ENCODE measurements around the gene PAK1.

The PAK1 gene

DNA sequence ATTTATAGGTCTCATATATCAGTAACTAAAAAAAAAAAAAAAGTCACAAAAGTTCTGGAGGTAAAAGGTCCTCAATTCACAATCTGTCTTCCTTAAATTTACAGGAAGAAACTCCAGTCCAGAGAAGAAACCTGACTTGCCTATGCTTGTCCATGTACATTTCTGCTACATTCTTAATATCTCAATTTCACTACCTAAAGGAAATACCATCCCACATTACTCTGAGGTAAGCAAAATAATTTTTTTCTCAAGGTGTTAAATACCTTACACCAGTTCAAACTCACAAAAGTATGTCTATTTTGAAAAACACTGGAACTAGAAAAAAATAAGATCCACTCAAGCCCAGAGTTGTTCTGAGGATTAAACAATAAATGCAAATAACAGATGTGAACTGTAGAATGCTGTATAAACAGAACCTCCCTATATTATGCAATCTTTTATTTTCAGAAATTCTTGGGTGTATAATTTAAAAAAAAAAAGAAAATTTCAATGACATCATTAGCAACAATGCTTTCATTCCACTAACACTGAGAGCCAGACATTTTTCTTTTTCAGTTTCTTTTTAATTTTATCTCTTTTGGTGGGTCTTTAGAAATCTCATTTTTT lies 122.5 kb downstream of the PAK1 start:
- H3K27me3 ChIP-seq (ENCODE audit: insufficient read depth, poor library complexity, severe bottlenecking): no peaks in the 10 kb centered on the region
- DNase-seq (ENCODE audit: low read depth in 1 of 2, low spot score in 1 of 2): no peak
- H3K4me3 ChIP-seq (replicated peaks; ENCODE audit: insufficient read depth, low read length): no peak overlapping the region
- no peak overlapping the region for H3K27ac ChIP-seq (replicated peaks)
- TF ChIP-seq, protein P1, sequence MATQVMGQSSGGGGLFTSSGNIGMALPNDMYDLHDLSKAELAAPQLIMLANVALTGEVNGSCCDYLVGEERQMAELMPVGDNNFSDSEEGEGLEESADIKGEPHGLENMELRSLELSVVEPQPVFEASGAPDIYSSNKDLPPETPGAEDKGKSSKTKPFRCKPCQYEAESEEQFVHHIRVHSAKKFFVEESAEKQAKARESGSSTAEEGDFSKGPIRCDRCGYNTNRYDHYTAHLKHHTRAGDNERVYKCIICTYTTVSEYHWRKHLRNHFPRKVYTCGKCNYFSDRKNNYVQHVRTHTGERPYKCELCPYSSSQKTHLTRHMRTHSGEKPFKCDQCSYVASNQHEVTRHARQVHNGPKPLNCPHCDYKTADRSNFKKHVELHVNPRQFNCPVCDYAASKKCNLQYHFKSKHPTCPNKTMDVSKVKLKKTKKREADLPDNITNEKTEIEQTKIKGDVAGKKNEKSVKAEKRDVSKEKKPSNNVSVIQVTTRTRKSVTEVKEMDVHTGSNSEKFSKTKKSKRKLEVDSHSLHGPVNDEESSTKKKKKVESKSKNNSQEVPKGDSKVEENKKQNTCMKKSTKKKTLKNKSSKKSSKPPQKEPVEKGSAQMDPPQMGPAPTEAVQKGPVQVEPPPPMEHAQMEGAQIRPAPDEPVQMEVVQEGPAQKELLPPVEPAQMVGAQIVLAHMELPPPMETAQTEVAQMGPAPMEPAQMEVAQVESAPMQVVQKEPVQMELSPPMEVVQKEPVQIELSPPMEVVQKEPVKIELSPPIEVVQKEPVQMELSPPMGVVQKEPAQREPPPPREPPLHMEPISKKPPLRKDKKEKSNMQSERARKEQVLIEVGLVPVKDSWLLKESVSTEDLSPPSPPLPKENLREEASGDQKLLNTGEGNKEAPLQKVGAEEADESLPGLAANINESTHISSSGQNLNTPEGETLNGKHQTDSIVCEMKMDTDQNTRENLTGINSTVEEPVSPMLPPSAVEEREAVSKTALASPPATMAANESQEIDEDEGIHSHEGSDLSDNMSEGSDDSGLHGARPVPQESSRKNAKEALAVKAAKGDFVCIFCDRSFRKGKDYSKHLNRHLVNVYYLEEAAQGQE (IDR thresholded peaks at IDR 0.05; ENCODE audit: insufficient replicate concordance, low read depth): no peak
- TF ChIP-seq SPI1 (IDR thresholded peaks at IDR 0.05; ENCODE audit: borderline replicate concordance, low read depth) (no peak), GABPA (IDR thresholded peaks at IDR 0.05; ENCODE audit: low read depth) (no peak)

DNA sequence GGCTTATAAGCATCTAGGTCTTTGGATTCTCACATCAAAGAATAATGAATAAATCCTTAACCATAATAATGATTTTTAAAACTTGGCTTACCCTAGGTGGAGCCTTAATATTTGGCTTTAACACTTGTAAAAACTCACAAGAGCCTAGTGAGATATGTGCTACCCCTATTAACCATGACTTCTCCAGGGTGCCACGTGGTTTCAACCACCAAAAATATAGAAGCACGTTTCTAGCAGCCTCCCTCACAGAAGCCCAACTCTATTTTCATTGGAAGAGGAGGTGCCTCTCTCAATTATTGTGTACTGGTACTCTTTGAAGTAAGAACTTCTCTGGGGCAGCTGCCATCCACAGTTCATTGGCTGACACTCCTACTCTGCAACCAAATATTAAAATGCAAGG lies 125.9 kb downstream of the PAK1 start:
- Histone ChIP-seq H3K4me3 (replicated peaks; ENCODE audit: insufficient read depth, low read length) (no peak overlapping the region), H3K27ac (replicated peaks) (no peak overlapping the region), H3K27me3 (ENCODE audit: insufficient read depth, poor library complexity, severe bottlenecking) (no peaks in the 10 kb centered on the region)
- DNase-seq (ENCODE audit: low read depth in 1 of 2, low spot score in 1 of 2): no peak
- TF ChIP-seq, protein P1 (IDR thresholded peaks at IDR 0.05; ENCODE audit: insufficient replicate concordance, low read depth): no peak
- TF ChIP-seq SPI1 (IDR thresholded peaks at IDR 0.05; ENCODE audit: borderline replicate concordance, low read depth) (no peak), GABPA (IDR thresholded peaks at IDR 0.05; ENCODE audit: low read depth) (no peak)
- TF ChIP-seq, protein P2, sequence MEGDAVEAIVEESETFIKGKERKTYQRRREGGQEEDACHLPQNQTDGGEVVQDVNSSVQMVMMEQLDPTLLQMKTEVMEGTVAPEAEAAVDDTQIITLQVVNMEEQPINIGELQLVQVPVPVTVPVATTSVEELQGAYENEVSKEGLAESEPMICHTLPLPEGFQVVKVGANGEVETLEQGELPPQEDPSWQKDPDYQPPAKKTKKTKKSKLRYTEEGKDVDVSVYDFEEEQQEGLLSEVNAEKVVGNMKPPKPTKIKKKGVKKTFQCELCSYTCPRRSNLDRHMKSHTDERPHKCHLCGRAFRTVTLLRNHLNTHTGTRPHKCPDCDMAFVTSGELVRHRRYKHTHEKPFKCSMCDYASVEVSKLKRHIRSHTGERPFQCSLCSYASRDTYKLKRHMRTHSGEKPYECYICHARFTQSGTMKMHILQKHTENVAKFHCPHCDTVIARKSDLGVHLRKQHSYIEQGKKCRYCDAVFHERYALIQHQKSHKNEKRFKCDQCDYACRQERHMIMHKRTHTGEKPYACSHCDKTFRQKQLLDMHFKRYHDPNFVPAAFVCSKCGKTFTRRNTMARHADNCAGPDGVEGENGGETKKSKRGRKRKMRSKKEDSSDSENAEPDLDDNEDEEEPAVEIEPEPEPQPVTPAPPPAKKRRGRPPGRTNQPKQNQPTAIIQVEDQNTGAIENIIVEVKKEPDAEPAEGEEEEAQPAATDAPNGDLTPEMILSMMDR (IDR thresholded peaks at IDR 0.05; ENCODE audit: insufficient read depth, low read length): no peak

DNA sequence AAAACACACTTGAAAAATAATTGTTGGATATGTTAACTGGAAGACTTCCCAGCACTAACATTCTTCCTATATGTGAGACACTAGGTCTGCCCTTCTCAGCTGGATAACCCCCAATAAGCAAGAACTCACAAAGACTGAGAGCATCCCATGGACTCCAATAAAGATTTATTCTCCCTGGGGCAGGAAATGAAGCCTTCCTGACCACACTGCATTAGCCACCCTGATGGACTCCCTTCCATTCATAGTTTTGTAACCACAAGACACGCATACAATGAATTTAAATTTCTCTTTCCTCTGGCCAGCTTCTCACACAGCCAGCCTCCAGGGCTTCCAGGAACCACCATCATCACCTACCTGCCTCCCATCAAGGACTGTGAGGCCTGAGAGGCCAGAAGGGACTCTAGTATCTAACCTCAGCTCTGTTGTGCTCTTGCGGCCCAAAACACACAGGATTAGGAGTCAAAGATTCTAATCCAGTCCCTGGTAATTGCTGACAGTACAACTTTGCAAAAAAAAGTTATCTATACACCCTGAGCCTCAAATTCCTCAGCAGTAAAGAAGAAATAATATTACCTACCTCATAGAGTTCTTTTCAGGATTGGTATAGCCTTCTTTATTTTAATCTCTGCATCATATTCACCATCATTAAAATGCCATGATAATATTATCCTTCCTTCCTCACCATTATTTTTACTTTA lies 126.8 kb downstream of the PAK1 start:
- H3K27ac ChIP-seq (replicated peaks): no peak overlapping the region
- H3K4me3 ChIP-seq (replicated peaks; ENCODE audit: insufficient read depth, low read length): no peak overlapping the region
- H3K27me3 ChIP-seq (ENCODE audit: insufficient read depth, poor library complexity, severe bottlenecking): no peaks in the 10 kb centered on the region
- TF ChIP-seq POLR2AphosphoS5 (IDR thresholded peaks at IDR 0.05; ENCODE audit: low read depth): no peak
- no peak for TF ChIP-seq SPI1 (IDR thresholded peaks at IDR 0.05; ENCODE audit: borderline replicate concordance, low read depth)
- TF ChIP-seq, protein P2 (IDR thresholded peaks at IDR 0.05; ENCODE audit: insufficient read depth, low read length): no peak
- TF ChIP-seq, protein P1 (IDR thresholded peaks at IDR 0.05; ENCODE audit: insufficient replicate concordance, low read depth): no peak
- no peak for TF ChIP-seq GABPA (IDR thresholded peaks at IDR 0.05; ENCODE audit: low read depth)
- no peak for DNase-seq (ENCODE audit: low read depth in 1 of 2, low spot score in 1 of 2)
